IPS DF 6.9 (cell line): Measurements from ENCODE around the gene NTM.

ENCODE experiments used
- DNase-seq: peaks from one replicate; pipeline ENCODE4 v3.0.0-alpha.2; 2013; ENCODE audit warnings: low read depth, low spot score
- H3K27ac ChIP-seq: one replicate; pipeline ENCODE4 v1.5.1; 2013; ENCODE audit warnings: low read length, control low read depth
- H3K27me3 ChIP-seq: 2 replicates; pipeline ENCODE4 v1.6.1; 2013; ENCODE audit warnings: mild to moderate bottlenecking, low read length; ENCODE audit not compliant: control insufficient read depth, insufficient read depth
- H3K36me3 ChIP-seq: 2 replicates; pipeline ENCODE4 v1.6.1; 2013; ENCODE audit warnings: low read length; ENCODE audit not compliant: control insufficient read depth, insufficient read depth
- H3K4me1 ChIP-seq: 2 replicates; pipeline ENCODE4 v1.6.1; 2013; ENCODE audit warnings: low read length; ENCODE audit not compliant: control insufficient read depth, insufficient read depth
- H3K4me3 ChIP-seq: 2 replicates; pipeline ENCODE4 v1.5.1; 2013; ENCODE audit warnings: mild to moderate bottlenecking, low read length
- H3K9me3 ChIP-seq: 2 replicates; pipeline ENCODE4 v1.6.1; 2013; ENCODE audit warnings: low read length, inconsistent platforms; ENCODE audit not compliant: control insufficient read depth, insufficient read depth
- WGBS: extraction: QIAGEN DNeasy Blood & Tissue Kit; methylation state at CpG from one replicate; pipeline ENCODE4 v1.1.7; 2013; ENCODE audit warnings: mixed read lengths, missing lambda C conversion rate; ENCODE audit not compliant: insufficient read length, insufficient coverage; 5-methylcytosine and 5-hydroxymethylcytosine counted together

NTM gene

DNA sequence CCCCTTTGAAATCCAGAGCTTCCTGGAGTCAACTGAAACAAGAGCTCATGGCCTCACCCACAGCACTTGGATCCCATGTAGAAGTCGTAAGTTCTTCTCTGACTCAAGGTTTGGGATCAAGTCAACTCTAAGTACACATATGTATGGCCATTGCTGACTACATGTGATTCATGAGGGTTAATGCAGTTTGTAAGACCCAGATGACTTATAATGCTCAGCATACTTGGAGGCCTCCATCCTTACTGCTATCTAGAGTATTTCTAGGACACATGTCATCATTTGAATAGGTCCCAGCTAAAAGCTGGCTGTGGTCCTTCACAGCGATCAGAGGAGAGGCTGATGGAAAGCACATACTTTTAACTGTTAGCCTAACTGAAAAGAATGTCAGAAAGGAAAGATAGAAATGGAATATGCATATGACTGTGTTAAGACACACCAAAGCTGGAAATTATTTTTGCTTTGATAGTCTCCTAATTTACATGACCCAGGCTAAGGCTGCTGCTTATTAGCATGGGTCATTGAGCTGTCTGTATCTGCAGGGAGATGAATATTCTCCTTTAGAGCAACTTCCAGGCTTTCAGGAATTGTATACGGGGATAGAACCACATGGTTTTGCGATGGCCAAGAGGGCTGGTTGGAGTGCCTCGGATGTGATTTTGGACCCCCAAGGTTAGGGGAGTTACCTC, 76.3 kb downstream of the NTM start:
- H3K4me3 ChIP-seq: no peak overlapping the region
- WGBS: no CpG with 5 or more reads among the region's 5 CpGs
- peaks cover 2% of the 10 kb centered on the region; the same call in 1 of the 2 replicates for H3K4me1 ChIP-seq
- no peak overlapping the region for H3K27ac ChIP-seq
- no peaks in the 10 kb centered on the region for H3K36me3 ChIP-seq
- no peaks in the 10 kb centered on the region for H3K27me3 ChIP-seq
- DNase-seq: no peak
- no peaks in the 10 kb centered on the region for H3K9me3 ChIP-seq

- H3K4me1 ChIP-seq: peaks cover 2% of the 10 kb centered on the region; the same call in 1 of the 2 replicates
- H3K9me3 ChIP-seq: no peaks in the 10 kb centered on the region
- no CpG with 5 or more reads among the region's 10 CpGs for WGBS
- no peaks in the 10 kb centered on the region for H3K36me3 ChIP-seq
- H3K4me3 ChIP-seq: no peak overlapping the region
- no peak overlapping the region for H3K27ac ChIP-seq
- no peaks in the 10 kb centered on the region for H3K27me3 ChIP-seq
- no peak for DNase-seq
Measured at GRCh38 chr11:131447277-131447815, 76.9 kb downstream of the NTM start.

DNA sequence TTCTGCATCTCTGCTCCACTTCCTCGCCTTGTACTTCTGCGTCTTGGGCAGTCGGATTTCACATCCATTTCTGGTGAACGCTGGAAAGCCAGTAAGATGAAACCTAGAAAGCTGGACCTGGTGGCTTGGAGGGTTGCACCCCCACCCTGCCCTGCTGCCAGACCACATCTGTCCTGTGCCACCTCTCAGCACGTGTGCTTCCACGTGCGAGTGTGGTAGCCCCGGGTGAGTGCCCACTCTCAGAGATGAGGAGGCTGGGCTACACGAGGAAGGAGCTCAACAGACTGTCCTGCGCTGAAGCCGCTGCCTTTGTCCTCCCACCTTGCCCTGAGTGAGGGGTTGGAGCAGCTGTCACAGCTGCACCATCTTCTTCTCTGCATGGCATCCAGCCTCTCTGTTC, 77.5 kb downstream of the NTM start:
- no peaks in the 10 kb centered on the region for H3K27me3 ChIP-seq
- H3K9me3 ChIP-seq: no peaks in the 10 kb centered on the region
- peaks cover 2% of the 10 kb centered on the region; the same call in 1 of the 2 replicates for H3K4me1 ChIP-seq
- no peak for DNase-seq
- H3K4me3 ChIP-seq: no peak overlapping the region
- H3K36me3 ChIP-seq: no peaks in the 10 kb centered on the region
- no CpG with 5 or more reads among the region's 11 CpGs for WGBS
- H3K27ac ChIP-seq: no peak overlapping the region

- DNase-seq: no peak
- Histone ChIP-seq H3K4me1 (peaks cover 2% of the 10 kb centered on the region; the same call in 1 of the 2 replicates), H3K4me3 (no peak overlapping the region), H3K27ac (no peak overlapping the region), H3K36me3 (no peaks in the 10 kb centered on the region), H3K27me3 (no peaks in the 10 kb centered on the region), H3K9me3 (no peaks in the 10 kb centered on the region)
- WGBS: no CpG with 5 or more reads among the region's 17 CpGs
Measured at GRCh38 chr11:131449036-131450019, 78.9 kb downstream of the NTM start.

DNA sequence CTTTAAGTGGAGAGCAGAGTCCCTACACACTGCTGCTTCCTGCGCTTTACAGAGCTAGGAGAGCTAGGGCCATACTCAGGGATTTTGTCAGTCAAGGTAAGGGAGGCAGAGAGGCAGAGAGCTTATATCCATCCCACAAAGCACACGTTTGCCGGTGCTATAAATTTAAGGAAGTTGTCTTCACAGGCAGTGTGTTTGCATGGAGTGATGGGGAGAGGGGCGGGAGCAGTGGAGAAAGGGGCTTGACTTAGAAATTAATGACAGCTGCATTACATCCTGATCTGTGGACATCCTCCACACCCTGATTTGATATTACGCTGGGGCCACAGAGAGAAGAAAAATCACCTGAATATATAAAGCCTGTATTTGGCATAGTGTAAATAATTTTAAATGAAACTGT, 84.1 kb downstream of the NTM start:
- DNase-seq: no peak
- peaks cover 3% of the 10 kb centered on the region; the same call in 1 of the 2 replicates for H3K4me1 ChIP-seq
- H3K9me3 ChIP-seq: no peaks in the 10 kb centered on the region
- no CpG with 5 or more reads among the region's 5 CpGs for WGBS
- H3K27me3 ChIP-seq: no peaks in the 10 kb centered on the region
- no peak overlapping the region for H3K27ac ChIP-seq
- H3K36me3 ChIP-seq: no peaks in the 10 kb centered on the region
- no peak overlapping the region for H3K4me3 ChIP-seq

DNA sequence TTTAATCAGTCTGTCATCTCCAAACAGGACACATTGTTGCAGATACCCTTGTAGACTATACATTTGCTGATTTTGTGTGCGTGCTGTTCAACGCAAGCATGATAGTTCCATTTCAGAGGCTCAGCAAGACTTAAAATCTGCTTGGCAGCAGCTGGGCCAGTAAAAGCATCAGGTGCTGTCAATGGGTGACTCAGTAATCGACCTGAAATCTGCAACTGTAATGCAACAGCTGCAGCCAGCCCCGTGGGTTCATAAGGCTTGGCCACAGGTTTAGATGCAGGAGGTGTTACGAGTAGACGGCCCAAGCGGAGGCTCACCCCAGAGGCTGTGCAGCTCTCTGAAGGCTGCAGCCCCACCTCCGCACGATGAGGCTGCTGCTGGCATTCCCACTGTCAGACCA, 84.6 kb downstream of the NTM start:
- H3K9me3 ChIP-seq: no peaks in the 10 kb centered on the region
- WGBS: no CpG with 5 or more reads among the region's 9 CpGs
- H3K27me3 ChIP-seq: no peaks in the 10 kb centered on the region
- no peak overlapping the region for H3K4me3 ChIP-seq
- peaks cover 3% of the 10 kb centered on the region; the same call in 1 of the 2 replicates for H3K4me1 ChIP-seq
- no peaks in the 10 kb centered on the region for H3K36me3 ChIP-seq
- DNase-seq: no peak
- no peak overlapping the region for H3K27ac ChIP-seq

- Histone ChIP-seq H3K27ac (no peak overlapping the region), H3K36me3 (no peaks in the 10 kb centered on the region), H3K27me3 (no peaks in the 10 kb centered on the region), H3K4me1 (peaks cover 3% of the 10 kb centered on the region; the same call in 1 of the 2 replicates), H3K9me3 (no peaks in the 10 kb centered on the region), H3K4me3 (no peak overlapping the region)
- no peak for DNase-seq
- no CpG with 5 or more reads among the region's 9 CpGs for WGBS
Measured at GRCh38 chr11:131455843-131456704, 85.7 kb downstream of the NTM start.

DNA sequence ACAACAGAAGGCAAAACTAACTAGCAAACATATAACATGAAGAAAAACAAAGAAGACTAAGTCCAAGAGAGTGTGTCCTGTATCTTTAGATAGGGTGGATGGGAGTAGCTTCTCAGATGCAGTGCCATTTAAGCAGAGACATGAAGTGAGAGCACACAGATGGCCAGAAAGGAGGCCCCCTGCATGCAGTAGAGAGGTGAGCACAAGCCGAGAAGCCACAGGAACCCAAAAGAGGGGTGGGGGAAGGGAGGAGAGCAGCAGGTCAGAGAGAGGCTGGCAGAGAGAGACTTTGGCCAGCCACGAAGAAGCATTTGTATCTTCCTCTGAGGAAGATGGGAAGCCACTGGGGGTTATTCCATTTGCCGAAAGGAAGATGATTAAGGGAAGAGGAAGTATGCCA, 86.7 kb downstream of the NTM start:
- Histone ChIP-seq H3K36me3 (no peaks in the 10 kb centered on the region), H3K4me1 (peaks cover 3% of the 10 kb centered on the region; the same call in 1 of the 2 replicates), H3K27me3 (no peaks in the 10 kb centered on the region), H3K27ac (no peak overlapping the region), H3K9me3 (no peaks in the 10 kb centered on the region), H3K4me3 (no peak overlapping the region)
- no CpG with 5 or more reads among the region's 3 CpGs for WGBS
- DNase-seq: no peak

GRCh38 chr11:131458421-131458820, 88.0 kb downstream of the NTM start:
- Histone ChIP-seq H3K27me3 (no peaks in the 10 kb centered on the region), H3K27ac (no peak overlapping the region), H3K4me1 (peaks cover 3% of the 10 kb centered on the region; the same call in 1 of the 2 replicates), H3K36me3 (no peaks in the 10 kb centered on the region), H3K9me3 (no peaks in the 10 kb centered on the region), H3K4me3 (no peak overlapping the region)
- WGBS: no CpG with 5 or more reads among the region's 3 CpGs
- DNase-seq: no peak
